ENCODE measurements around the gene APC2. TPM values are rescaled to one million over a fixed set of nuclear protein-coding genes. Genes with fewer than 3 reads are reported as not detected.

APC2 gene
- total and polyA plus RNA-seq, 2 donors (not counting 1 experiment from before 2014, with no cell fraction given): 0.12 to 0.16 TPM

GRCh38 chr19:1486720-1487575 lies 37.0 kb downstream of the APC2 start:
- Histone ChIP-seq H3K27me3 (replicated peaks in 1 of 4; ENCODE audit: control extremely low read depth in 1 of 4, control insufficient read depth in 3 of 4, insufficient read depth in 4 of 4, low read length in 3 of 4) (peaks cover 0 to 4% (median 1%) of the 10 kb centered on the region in 4 experiments), H3K9ac (ENCODE audit: low read length) (no peak overlapping the region), H3K4me1 (ENCODE audit: control insufficient read depth in 2 of 2, insufficient read depth in 2 of 2, low read length in 2 of 2) (peaks cover 14 to 17% of the 10 kb centered on the region in 2 donors), H3K79me2 (ENCODE audit: control insufficient read depth, insufficient read depth, low read length) (no peaks in the 10 kb centered on the region), H3K27ac (ENCODE audit: low read length in 2 of 2) (no peak overlapping the region), H2AFZ (ENCODE audit: insufficient read depth, low read depth, low read length, poor library complexity, severe bottlenecking) (no peak overlapping the region), H3K36me3 (replicated peaks in 1 of 2; ENCODE audit: control extremely low read depth in 1 of 2, control insufficient read depth in 1 of 2, extremely low read depth in 1 of 2, insufficient read depth in 2 of 2, low read length in 1 of 2) (no peaks in the 10 kb centered on the region), H3K4me3 (ENCODE audit: control extremely low read depth in 1 of 5, extremely low read depth in 1 of 5, insufficient read depth in 1 of 5, low read depth in 2 of 5, low read length in 4 of 5) (no peak overlapping the region), H3K4me2 (replicated peaks; ENCODE audit: low read depth, low read length, poor library complexity, severe bottlenecking) (no peak overlapping the region), H3K9me3 (ENCODE audit: control extremely low read depth in 1 of 3, control insufficient read depth in 2 of 3, insufficient read depth in 1 of 3, low read length in 2 of 3) (peaks cover 0 to 12% (median 0%) of the 10 kb centered on the region in 3 donors), H4K20me1 (ENCODE audit: control insufficient read depth, insufficient read depth, low read length, poor library complexity, severe bottlenecking) (no peaks in the 10 kb centered on the region)
- DNase-seq (no peak), ATAC-seq (ENCODE audit: low read depth) (no peak)
- intact Hi-C loops (cut with micrococcal nuclease): no loop called here
- TF ChIP-seq EZH2 (IDR thresholded peaks at IDR 0.05; ENCODE audit: borderline replicate concordance, insufficient read depth, low read depth, low read length, poor library complexity, severe bottlenecking): no peak
- TF ChIP-seq CTCF (IDR thresholded peaks at IDR 0.05): no peak
- CTCF ChIA-PET: no interaction called here
- 97% methylated on average over 53 of the region's 56 CpGs for WGBS (ENCODE audit: insufficient coverage)
- Mint-ChIP-seq H3K4me3 (no peak overlapping the region), H3K27me3 (no peaks in the 10 kb centered on the region), H3K27ac (no peak overlapping the region), H3K9me3 (ENCODE audit: insufficient read depth) (no peaks in the 10 kb centered on the region), H3K4me1 (peaks cover 15% of the 10 kb centered on the region)
- POLR2A ChIA-PET: no interaction called here

GRCh38 chr19:1487576-1488281 lies 37.8 kb downstream of the APC2 start:
- DNase-seq: no peak
- Histone ChIP-seq H3K79me2 (ENCODE audit: control insufficient read depth, insufficient read depth, low read length) (no peaks in the 10 kb centered on the region), H3K9me3 (ENCODE audit: control extremely low read depth in 1 of 3, control insufficient read depth in 2 of 3, insufficient read depth in 1 of 3, low read length in 2 of 3) (peaks cover 0 to 12% (median 0%) of the 10 kb centered on the region in 3 donors), H3K27me3 (replicated peaks in 1 of 4; ENCODE audit: control extremely low read depth in 1 of 4, control insufficient read depth in 3 of 4, insufficient read depth in 4 of 4, low read length in 3 of 4) (peaks cover 0 to 7% (median 1%) of the 10 kb centered on the region in 4 experiments), H3K27ac (ENCODE audit: low read length in 2 of 2) (no peak overlapping the region), H3K4me3 (ENCODE audit: control extremely low read depth in 1 of 5, extremely low read depth in 1 of 5, insufficient read depth in 1 of 5, low read depth in 2 of 5, low read length in 4 of 5) (no peak overlapping the region), H4K20me1 (ENCODE audit: control insufficient read depth, insufficient read depth, low read length, poor library complexity, severe bottlenecking) (no peaks in the 10 kb centered on the region), H3K9ac (ENCODE audit: low read length) (no peak overlapping the region), H2AFZ (ENCODE audit: insufficient read depth, low read depth, low read length, poor library complexity, severe bottlenecking) (no peak overlapping the region), H3K36me3 (replicated peaks in 1 of 2; ENCODE audit: control extremely low read depth in 1 of 2, control insufficient read depth in 1 of 2, extremely low read depth in 1 of 2, insufficient read depth in 2 of 2, low read length in 1 of 2) (no peaks in the 10 kb centered on the region), H3K4me2 (replicated peaks; ENCODE audit: low read depth, low read length, poor library complexity, severe bottlenecking) (no peak overlapping the region), H3K4me1 (ENCODE audit: control insufficient read depth in 2 of 2, insufficient read depth in 2 of 2, low read length in 2 of 2) (peaks cover 14 to 17% of the 10 kb centered on the region in 2 donors)
- H3K9me3 Mint-ChIP-seq (ENCODE audit: insufficient read depth): no peaks in the 10 kb centered on the region
- ATAC-seq (ENCODE audit: low read depth): no peak
- H3K4me3 Mint-ChIP-seq: no peak overlapping the region
- TF ChIP-seq CTCF (IDR thresholded peaks at IDR 0.05): no peak
- no peak for TF ChIP-seq EZH2 (IDR thresholded peaks at IDR 0.05; ENCODE audit: borderline replicate concordance, insufficient read depth, low read depth, low read length, poor library complexity, severe bottlenecking)
- 82% methylated on average over 40 of the region's 40 CpGs for WGBS (ENCODE audit: insufficient coverage)
- ChIA-PET POLR2A (no interaction called here), CTCF (no interaction called here)
- no peak overlapping the region for H3K27ac Mint-ChIP-seq
- intact Hi-C loops (cut with micrococcal nuclease): no loop called here
- no peaks in the 10 kb centered on the region for H3K27me3 Mint-ChIP-seq
- peaks cover 15% of the 10 kb centered on the region for H3K4me1 Mint-ChIP-seq
